Retinal pigment epithelial cell (primary cell): ENCODE results near the gene SLC37A3.
"Not testable (repeated sequence)": the region's sequence is repeated elsewhere in the genome, so short reads cannot be mapped to it uniquely, and the experiment has no call there.

ENCODE experiments used
- DNase-seq: peaks from one replicate; pipeline ENCODE4 v3.0.0-alpha.2; 2010; ENCODE audit warnings: low read depth
- H3K4me3 ChIP-seq: 2 replicates; pipeline ENCODE4 v1.5.1; 2011; ENCODE audit warnings: mild to moderate bottlenecking, low read length, control low read depth, moderate library complexity
- CTCF ChIP-seq: conservative IDR thresholded peaks from 2 replicates; pipeline ENCODE4 v1.5.1; 2011; ENCODE audit warnings: low read depth, low read length, control low read depth, inconsistent platforms

The SLC37A3 gene

GRCh38 chr7:140348161-140348849 is 50.0 kb downstream of the SLC37A3 start:
- H3K4me3 ChIP-seq = no peak overlapping the region
- no peak for TF ChIP-seq CTCF
- DNase-seq = no peak

GRCh38 chr7:140347218-140347617 is 51.1 kb downstream of the SLC37A3 start:
- no peak for DNase-seq
- H3K4me3 ChIP-seq = no peak overlapping the region
- no peak for TF ChIP-seq CTCF

DNA sequence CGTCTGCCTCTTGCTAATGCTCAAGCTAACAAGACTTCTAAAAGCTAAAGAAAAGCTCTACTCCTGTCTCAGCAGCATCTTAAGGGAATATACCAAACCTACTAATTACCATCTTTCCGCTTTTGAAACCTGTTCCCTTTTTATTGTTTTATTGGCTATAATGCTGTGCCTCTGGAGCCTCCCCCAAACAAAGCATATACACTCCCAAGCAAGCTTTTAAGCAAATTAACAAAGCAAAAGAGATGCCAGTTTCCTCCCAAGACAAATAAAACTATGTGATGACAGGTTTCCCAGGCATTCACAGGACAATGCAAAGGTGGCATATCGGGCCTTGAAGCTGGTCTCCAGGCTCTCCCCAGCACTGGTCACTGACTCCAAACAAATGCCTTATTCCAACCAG is 52.9 kb downstream of the SLC37A3 start:
- TF ChIP-seq CTCF = no peak
- DNase-seq = no peak

DNA sequence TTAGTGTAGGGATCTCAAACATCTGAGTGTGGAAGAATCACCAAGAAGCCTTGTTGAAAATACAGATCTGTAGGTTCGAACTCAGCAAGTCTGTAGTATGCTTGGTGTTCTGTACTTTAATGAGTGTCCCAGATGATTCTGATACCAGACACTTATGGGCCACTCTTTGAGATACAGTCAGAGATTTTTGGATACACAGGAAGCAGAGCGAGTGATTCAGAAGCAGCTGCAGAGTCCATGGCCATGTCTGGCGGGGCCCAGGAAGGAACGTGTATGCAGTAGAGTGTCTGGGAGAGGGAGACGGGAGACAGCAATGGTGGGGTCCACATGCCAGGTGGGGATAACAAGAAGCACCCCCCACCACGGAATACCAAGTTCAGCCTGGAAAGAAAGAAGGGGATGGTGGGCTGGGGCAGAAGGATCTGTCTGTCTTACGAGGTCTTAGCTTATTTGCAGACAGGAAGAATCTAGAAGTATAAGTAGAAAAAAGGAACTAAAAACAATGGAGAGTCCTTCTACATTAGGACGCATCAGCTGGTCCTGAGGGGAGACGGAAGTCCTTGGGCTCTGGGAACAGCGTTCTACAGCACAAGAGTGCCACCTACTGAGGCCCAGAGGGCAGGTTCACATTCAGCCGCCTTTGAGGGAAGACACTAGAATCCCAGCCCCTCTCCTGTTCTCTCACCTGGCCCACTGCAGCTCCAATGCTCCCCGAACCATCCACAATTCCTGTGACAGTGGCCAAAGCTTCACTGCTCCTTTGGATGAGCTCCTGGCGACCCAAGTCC is 55.4 kb downstream of the SLC37A3 start:
- peak; percentile 48 for TF ChIP-seq CTCF

More for the DNA sequence above, 52.9 kb downstream of the SLC37A3 start:
- H3K4me3 ChIP-seq = no peak overlapping the region

DNA sequence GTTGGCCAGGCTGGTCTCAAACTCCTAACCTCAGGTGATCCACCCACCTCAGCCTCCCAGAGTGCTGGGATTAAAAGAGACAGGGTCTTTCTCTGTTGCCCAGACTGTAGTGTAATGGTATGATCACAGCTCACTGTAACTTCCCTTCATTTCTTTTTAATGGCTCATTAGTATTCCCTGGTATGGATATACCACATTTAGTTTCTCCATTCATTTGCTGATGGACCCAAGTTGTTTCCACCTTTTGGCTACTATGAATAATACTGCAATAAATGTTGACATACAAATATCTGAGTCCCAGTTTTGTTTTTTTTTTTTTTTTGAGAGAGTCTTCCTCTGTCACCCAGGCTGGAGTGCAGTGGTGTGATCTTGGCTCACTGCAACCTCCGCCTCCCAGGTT is 59.4 kb downstream of the SLC37A3 start:
- not testable (repeated sequence) for DNase-seq

More for the DNA sequence above, 55.4 kb downstream of the SLC37A3 start:
- H3K4me3 ChIP-seq = no peak overlapping the region
- DNase-seq = no peak

DNA sequence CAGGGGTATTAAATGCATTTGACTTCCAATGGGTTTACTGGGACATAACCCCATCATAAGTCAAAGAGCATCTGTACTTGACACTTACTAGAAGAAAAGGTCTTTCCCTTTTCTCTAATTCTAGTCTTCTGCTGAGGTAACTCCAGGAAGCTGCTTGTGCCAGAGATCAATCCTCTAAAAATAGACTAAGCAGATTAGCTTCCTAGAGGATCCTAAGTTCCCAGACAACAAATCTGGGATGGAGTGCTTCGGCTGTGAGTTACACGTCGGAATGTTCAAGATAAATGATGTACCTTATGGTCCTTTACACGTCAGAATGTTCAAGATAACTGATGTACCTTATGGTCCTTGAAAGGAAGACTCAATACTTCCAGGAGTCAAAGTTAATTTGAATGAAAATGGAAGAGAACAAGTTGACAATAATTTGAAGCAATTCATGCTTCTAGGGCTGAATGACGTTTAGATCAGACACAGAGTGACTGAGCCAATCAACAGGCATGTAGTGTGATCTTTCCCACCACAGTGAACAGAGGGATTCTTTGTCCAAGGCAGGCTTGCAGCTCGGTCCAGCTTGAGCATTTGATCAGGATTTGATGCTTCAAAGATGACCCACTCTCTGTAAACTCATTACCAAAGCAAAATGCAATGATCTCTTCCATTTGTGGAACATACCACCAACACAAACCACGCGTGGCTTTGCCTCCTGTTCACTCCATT is 63.8 kb downstream of the SLC37A3 start:
- no peak overlapping the region for H3K4me3 ChIP-seq
- no peak for DNase-seq
- TF ChIP-seq CTCF = no peak

More for the DNA sequence above, 59.4 kb downstream of the SLC37A3 start:
- H3K4me3 ChIP-seq = not testable (repeated sequence)

DNA sequence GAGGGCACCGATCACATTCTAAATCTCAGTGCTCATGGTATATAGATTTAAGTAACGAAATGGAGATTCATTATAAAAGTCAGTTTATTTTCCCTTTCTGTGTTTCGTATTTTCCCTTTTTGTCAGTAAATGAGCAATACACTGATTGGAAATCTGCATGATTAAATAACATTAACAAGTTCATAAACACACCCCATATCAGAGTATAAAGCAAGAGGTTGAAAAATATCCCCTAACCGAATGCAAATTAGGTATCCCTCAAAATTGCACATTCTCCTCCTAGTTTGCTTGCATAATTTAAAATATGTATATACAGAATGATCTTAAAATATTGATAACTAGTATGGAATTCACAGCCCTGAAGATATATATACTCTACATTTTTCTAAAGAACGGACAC is 64.6 kb downstream of the SLC37A3 start:
- no peak overlapping the region for H3K4me3 ChIP-seq
- TF ChIP-seq CTCF = no peak
- no peak for DNase-seq
